Measurements from ENCODE around the gene FHL1.

DNA sequence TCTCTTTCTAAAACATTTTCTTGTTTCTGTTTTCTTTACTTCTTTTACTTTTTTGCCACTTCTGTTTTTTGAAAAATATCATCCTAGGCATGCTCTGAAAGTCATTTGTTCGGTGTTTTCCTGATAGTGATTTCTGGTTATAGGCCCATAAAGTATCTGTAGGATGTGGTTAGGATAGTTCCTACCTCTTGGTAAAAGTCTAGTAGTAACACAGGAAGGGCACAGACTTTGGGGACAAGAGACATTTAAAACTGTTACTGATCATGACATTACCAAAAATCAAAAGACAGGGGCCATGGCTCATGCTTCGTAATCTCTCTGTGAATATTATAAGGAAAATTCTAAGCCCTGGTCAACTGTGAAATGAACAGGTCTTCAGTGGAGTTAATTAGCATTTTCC, 44.8 kb downstream of the FHL1 start:
- TF ChIP-seq TAF1 (conservative IDR thresholded peaks at IDR 0.05) (no peak), SP1 (IDR thresholded peaks at IDR 0.05) (no peak), RAD21 (IDR thresholded peaks at IDR 0.05) (no peak), JUND (IDR thresholded peaks at IDR 0.05) (no peak)
- TF ChIP-seq, protein P1, sequence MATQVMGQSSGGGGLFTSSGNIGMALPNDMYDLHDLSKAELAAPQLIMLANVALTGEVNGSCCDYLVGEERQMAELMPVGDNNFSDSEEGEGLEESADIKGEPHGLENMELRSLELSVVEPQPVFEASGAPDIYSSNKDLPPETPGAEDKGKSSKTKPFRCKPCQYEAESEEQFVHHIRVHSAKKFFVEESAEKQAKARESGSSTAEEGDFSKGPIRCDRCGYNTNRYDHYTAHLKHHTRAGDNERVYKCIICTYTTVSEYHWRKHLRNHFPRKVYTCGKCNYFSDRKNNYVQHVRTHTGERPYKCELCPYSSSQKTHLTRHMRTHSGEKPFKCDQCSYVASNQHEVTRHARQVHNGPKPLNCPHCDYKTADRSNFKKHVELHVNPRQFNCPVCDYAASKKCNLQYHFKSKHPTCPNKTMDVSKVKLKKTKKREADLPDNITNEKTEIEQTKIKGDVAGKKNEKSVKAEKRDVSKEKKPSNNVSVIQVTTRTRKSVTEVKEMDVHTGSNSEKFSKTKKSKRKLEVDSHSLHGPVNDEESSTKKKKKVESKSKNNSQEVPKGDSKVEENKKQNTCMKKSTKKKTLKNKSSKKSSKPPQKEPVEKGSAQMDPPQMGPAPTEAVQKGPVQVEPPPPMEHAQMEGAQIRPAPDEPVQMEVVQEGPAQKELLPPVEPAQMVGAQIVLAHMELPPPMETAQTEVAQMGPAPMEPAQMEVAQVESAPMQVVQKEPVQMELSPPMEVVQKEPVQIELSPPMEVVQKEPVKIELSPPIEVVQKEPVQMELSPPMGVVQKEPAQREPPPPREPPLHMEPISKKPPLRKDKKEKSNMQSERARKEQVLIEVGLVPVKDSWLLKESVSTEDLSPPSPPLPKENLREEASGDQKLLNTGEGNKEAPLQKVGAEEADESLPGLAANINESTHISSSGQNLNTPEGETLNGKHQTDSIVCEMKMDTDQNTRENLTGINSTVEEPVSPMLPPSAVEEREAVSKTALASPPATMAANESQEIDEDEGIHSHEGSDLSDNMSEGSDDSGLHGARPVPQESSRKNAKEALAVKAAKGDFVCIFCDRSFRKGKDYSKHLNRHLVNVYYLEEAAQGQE (IDR thresholded peaks at IDR 0.05) = no peak
- TF ChIP-seq, protein P2, sequence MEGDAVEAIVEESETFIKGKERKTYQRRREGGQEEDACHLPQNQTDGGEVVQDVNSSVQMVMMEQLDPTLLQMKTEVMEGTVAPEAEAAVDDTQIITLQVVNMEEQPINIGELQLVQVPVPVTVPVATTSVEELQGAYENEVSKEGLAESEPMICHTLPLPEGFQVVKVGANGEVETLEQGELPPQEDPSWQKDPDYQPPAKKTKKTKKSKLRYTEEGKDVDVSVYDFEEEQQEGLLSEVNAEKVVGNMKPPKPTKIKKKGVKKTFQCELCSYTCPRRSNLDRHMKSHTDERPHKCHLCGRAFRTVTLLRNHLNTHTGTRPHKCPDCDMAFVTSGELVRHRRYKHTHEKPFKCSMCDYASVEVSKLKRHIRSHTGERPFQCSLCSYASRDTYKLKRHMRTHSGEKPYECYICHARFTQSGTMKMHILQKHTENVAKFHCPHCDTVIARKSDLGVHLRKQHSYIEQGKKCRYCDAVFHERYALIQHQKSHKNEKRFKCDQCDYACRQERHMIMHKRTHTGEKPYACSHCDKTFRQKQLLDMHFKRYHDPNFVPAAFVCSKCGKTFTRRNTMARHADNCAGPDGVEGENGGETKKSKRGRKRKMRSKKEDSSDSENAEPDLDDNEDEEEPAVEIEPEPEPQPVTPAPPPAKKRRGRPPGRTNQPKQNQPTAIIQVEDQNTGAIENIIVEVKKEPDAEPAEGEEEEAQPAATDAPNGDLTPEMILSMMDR (IDR thresholded peaks at IDR 0.05; ENCODE audit: low read depth, low read length, missing input control) = no peak
- TF ChIP-seq, protein P3, sequence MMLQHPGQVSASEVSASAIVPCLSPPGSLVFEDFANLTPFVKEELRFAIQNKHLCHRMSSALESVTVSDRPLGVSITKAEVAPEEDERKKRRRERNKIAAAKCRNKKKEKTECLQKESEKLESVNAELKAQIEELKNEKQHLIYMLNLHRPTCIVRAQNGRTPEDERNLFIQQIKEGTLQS (IDR thresholded peaks at IDR 0.05) = no peak
- TF ChIP-seq, protein P4, sequence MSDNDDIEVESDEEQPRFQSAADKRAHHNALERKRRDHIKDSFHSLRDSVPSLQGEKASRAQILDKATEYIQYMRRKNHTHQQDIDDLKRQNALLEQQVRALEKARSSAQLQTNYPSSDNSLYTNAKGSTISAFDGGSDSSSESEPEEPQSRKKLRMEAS (IDR thresholded peaks at IDR 0.05) = no peak
